ENCODE measurements around the gene CCDC175.

CCDC175 gene

DNA sequence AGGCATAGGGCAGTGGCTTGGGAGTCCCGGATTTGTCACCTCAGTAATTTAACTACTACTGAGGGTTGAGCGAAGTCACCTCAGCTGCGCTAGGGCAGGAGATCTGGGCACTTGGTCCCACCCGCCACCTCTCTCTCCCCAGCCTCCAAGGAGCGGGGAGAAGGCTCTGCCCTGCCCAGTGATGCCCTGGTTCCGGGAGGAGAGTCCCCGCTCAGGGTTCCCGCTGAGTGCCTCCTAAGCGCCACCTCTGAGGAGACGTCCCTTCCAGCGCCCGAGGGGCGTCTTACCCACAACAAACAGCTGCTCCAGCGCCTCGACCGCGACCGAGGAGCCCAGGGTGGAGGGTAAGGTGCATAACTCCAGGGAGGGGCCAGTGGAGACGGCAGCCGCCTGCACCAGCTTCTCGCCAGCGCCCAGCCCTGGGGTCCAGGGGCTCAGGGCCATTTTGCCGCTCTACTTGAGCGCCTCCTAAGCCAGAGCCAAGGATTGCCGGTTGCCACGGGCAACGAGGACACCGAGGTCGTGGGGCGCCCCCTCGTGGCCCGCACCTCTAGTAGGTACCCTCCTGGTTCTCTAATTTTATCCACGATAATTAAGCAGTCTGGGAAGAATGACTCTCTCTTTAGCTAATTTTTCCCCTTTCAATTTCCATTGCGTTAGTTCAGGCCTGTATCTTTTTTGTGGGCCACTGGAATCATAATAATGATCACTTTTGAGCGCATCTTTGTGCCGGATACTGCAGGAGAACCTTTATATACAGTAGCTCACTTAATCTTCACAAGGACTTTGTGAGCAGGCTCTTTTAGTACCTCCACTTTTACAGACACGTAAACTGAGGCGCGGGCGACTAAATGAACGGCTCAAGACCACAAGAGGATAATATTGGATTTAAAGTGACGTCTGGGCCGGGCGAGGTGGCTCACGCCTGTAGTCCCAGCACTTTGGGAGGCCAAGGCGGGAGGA is at the start of gene CCDC175:
CCDC175 (minus strand) TSS at position 481 of the 963 bp plus-strand sequence; CDS start at position 444, 37 bp downstream.
- peak; percentile 88 for DNase-seq

DNA sequence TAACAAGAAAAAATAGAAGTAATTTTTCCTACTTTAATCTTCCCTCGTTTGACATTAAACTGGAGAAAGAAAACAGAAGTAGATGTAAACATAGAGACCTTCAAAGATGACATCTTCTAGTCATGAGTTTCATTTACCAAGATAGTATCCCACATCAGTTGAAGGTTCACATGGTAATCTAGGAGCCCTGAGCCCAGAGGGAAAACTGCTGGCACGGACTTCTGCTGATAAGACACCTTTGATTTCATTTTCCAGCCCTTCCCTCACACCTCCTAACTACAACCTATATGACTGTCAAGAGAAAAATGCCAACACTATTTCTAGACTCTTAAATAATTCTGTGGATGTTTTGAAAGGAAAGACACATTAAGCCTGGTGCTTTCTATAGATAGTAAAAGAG is 46.0 kb upstream of the CCDC175 start:
- DNase-seq: no peak

DNA sequence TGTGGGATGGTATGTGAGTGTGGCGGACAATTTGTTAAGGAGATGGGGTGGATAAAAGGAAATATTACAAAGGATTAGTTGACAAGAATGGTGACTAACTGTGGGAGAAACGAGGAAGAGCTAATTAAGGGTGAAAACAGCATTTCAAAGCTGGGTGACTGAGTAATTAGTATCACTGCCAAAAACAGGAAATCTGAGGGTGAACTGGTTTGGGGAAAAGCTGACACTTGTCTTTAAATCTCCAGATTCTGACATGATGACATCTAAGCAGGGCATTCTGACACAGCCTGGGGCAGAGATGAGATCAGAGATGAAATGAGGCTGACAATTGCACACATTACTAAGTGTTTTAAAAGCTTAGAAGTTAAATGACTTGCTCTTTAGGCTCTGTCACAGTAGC is 42.4 kb upstream of the CCDC175 start:
- peak; percentile 81 for DNase-seq

DNA sequence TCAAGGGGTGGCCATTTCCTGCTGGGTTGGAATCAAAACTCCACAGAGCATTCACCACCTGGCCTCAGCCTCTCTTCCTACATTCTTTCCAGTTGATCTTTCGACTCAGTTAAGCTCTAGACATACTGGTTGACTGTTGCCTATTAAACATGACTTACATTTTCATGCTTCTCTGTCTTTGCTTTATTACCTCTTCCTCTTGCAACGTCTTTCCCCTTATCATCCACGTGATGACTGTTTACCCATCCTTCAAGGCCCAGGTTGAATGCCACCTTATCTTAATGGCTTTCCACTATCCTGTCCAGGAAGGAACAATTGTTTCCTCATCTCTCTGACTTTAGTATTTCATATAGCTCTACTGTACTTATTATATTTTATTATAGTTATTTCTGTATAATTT is 24.4 kb upstream of the CCDC175 start:
- DNase-seq: no peak

DNA sequence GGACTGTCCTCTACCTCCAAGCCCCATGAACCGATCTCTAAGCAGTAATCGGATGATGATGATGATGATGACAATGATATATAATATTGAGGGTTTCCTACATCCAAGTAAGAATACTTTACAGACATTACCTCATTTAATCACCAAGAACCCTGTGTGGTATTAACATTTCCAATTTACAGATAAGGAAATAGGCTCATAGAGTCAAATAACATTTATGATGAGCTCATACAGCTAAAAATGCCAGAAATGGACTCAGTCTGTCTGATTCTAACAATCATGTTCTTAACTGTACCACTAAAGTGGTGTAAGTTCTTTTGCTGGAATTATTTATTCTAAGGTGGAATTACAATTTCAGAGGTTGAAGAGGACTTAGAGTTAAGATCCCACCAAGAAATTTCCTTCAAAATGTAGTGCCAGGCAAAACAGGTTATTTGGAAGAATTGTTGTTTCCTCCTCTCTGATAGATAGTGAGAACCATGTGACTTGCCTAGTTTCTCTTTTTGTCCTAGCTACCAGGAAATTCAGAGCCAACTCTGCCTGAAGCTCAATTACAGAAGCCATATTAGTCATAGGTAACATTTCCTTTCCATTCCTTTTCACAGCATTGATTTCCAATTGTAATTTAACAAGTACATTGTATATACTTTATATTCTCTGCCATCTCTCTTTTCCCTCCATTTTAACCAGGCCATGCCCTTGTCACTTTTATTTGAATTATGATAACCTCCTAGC is 23.8 kb upstream of the CCDC175 start:
- DNase-seq: peak; percentile 7

DNA sequence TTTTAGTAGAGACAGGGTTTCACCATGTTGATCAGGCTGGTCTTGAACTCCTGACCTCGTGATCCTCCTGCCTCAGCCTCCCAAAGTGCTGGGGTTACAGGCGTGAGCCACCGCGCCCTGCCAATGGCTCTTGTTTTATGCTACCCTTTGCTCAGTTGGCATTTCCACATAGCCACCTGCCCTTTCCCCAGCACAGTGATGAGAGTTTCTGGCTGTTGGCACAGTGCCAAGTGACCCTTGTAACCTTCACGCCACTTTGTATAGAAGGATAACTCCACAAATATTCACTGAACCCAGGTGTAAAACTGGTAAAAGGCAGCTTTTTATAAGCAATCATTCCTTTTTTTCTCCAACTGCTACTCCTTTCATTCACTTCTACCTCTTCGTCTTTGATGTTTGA is 18.5 kb upstream of the CCDC175 start:
- no peak for DNase-seq

DNA sequence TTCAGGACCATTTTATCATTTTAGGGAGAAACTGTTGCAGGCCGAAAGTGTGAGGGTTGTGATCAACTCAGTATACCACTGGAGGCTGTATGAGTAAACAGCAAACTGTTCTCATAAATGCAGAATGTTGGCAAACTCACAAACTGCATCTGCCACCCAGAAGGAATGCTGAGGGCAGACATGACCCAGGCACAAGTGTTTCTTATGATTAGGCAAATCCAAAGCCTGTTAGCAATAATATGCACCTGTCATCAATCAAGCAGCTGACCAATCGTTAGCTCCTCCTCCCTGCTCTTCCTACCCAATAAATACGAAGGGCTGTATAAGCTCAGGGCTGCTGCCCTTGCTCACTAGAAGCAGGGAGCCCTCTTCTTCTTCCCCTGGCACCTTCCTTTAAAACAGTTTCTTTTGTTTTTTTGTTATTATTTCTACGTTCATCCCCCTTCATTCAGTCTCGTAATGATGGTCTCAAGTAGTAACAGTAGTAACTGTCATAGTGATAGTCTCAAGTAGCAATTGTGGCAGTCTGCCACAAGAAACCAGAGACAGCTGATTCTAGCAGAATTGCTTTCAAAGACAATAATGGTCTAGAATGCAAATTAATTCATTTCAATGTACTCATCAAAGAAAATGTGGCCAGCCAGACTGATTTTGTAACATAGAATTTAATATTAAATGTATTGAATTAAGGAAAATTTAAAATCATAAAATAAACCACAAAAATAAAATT is 15.2 kb upstream of the CCDC175 start:
- no peak for DNase-seq

DNA sequence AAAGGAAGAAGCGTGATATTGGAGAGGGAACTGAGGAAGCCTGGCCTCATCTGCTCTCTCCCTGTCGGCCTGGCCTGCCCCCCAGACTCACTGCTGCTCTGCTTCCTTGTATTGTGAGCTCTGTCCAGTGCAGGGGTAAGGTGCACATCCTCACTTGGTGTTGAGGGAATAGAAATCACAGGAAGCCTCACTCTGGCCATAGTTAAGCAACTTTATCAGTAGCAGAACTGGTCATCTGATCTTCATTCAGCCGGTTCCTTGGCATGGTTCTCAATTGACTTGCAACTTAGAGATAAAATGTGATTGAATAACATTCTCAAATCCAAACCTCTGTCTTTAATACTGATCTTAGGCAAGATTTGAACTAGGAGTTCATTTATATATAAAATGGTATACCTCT is 11.5 kb upstream of the CCDC175 start:
- peak; percentile 32 for DNase-seq

DNA sequence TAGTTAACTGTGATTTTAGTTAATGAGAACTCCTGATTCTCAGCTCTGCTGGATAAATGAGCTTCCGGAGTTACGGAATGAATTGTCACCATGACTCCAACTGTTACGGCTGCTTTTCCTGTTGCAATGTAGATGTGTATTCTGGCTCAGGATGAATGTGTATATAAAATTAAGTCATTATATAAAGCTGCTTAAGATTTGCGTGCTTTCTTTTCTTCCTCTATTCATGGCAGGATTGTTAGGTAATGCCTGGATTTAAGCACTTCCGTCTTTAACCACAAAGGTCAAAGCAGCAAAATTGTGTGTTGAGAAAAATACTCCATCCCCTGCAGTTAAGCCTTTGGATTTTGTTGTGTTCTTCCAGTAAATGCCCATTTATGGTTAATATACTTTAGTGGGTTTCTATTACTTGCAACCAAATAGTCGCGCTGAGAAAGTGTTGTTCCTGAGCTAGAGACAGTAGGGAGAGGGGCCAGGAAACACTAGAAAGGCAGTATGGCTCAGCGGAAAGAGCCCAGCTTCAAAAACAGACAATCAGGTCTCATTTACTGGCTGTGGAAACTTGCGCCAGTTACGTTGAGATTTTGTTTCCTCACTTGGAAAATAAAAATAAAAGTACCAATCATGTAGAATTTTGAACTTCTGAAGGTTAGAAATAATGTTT is 9.4 kb upstream of the CCDC175 start:
- DNase-seq: peak; percentile 80

DNA sequence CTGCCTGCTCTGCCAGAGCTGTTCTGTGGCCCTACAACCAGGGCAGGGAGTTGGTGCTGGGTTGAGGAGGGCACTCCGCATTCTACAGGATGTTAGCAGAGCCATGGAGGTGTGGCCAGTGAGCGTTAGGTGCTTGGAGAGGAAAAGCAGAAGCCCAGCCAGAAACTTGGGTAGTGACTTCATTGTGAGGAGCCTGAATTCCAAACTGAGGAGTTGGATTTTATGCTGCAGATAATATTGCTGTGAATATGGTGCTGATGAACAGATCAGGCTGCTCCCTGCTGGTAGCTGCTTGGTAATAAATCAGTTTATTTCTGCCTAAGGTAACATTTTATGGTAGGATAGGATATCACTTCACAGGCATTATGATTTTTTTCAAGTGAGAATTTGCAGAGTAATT is 7.1 kb upstream of the CCDC175 start:
- no peak for DNase-seq

DNA sequence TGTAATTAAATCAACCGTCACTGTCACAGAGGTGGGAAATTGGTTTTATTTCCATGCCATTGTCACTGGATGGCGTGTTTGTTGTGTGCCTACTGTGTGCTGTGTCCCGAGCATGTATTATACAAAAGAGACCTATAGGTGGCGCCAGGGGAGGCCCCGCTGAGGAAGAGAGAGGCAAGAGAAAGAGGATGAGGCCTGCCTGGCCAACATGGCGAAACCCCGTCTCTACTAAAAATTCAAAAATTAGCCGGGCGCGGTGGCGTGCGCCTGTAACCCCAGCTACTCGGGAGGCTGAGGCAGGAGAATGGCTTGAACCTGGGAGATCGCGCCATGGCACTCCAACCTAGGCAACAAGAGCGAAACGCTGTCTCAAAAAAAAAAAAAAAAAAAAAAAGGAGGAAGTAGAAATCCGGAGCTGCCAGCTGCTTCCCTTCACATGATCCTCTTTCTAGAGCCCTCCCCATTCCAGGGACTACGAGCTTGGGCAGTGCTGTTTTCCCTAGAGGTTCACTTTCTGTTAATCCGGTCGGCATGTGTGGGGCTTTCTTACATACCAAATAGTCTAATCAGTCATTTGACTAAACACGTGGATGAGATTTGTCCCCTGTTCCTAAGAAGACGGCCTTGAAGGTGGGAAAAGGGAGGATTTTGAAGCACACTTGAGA is 6.4 kb upstream of the CCDC175 start:
- DNase-seq: peak; percentile 68

DNA sequence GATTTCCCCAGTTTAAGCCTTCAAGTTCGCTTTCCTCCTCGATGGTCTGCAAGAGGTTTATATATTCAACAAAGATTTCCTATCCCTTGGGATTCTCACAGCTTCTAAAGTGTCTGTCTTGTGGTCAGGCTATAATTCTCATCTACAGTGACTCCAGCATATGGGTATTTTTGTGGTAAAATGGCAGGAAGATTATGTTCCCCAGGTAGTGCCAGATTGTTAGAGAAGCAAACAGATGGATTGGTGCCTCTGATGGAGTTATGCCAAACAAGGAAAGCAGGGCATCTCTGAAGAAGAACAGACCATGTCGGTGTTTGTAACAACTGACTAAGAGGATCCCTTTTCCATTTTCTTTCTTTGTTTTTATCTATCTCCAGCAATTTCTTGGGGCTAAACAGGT is 5.5 kb upstream of the CCDC175 start:
- DNase-seq: no peak

DNA sequence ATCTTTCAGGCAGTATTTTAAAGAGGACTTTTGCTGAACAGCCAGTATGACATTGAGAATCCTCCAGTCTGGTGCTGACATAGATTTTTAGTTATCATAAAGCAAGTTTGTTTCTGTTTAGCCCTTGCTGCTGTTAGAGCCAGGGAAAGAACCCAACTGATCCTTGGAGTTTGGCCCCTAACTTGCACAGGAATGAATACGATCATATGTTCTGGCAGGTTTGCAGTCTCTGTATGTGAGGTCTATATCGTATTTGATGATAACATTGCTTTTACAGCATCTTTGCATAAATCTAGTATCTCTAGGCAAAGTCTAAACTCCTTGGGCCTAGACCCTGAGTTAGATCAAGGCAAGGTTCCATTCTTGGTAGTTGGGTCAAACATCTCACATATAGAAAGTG is 4.3 kb upstream of the CCDC175 start:
- no peak for DNase-seq

DNA sequence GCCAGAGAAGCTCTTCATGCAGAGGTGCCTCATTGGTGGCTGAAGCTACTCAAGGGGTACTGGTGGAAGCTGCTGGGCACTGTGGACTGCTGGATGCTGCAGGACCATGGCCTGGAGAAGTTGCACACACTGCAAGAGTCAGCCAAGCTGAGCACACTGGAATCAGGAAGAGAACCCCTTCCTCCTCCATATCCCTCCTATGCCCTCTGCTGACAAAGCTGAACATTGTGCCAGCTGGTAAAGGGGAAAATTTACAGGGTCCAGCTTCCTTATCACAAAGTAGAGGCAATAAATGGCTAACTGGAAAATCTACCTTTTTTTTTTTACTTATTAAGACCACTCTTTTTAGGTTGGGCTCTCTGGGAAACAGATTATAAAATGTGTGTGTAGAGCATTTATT is 6.5 kb downstream of the CCDC175 start:
- peak; percentile 14 for DNase-seq

DNA sequence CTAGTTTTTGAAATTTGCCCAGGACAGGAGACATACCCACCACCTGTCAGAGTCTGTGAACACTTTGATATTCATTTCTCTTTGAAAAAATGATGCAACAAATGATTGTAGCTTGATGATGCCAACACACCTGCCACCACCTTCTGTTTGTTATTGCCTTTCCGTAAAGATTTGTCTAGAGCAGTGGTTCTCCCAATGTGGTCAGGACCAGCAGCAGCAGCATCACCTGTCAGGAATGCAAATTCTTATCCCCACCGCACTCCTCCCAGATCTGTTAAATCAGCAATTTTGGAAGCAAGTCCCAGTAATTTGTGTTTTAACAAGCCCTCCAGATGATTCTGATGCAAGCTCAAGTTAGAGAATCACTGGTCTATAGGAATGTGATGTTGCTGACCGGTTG is 9.9 kb downstream of the CCDC175 start:
- DNase-seq: no peak

DNA sequence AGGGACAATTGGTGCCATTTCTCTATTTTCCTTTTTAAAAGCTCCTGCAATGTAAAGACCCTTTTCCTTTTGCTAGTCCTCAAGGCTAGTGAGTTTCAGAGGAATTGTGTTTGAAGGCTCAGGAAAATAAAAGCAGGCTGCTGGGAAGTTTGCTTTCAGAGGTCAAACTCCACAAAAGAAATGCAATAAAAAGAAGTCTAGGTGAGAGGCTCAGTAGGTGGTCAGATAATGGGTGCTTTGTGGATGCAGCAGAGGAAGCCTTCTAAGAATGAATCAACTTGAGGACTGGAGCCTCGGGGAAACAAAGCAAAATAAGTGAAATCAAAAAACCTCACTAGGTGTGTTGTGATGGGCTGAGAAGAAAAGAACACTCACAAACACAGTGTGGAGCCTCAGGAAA is 10.3 kb downstream of the CCDC175 start:
- DNase-seq: no peak

DNA sequence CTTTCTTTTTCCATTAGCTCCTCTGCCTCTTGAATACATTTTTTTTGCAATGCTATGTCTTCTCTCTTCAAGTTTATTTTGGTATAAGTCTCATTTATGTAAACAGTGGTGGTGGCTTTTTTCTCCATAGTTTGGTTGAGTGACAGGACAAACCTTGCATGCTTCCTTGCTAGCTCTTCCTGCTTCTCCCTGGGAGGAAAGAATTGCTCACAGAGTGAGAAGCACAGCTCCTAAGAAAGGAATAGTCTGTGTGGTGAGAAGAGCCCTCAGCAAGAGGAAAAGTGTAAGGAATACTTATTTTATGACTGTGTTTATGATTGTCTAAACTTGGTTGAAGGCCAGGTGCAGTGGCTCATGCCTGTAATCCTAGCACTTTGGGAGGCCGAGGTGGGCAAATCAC is 11.5 kb downstream of the CCDC175 start:
- no peak for DNase-seq

DNA sequence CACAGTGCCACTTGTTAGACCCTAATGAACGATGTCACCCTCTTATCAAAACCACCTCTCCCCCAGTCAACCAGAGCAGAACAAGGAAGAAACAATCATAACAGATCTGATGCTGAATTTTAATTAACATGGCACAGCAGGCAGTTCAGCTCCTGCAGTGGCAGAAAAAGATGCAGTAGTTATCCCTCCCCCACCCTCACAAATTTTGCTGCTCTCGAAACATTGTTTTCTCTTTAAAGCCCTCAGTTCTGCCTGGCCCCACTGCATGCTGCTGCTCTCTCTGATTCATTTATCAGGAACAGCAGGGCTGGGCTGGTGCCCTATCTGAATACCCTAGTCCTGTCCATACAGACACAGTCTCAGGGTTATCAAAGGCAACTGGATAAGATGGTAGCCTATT is 12.2 kb downstream of the CCDC175 start:
- no peak for DNase-seq

DNA sequence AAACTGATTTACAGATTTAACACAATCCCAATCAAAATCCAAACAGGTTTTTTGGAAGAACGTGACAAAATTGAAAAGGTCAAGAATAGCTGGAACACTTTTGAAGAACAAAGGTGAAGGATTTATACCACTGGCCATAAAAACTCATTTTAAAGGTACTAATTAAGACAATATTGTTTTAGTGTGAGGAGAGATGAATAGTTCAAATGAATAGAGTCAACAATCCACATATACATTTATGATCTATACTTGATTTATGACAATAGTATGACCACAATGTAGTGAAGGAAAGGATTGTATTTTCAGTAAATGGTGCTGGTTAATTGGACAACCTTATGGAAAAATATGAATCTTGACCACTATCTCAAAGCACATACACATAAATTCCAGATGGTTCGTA is 29.3 kb downstream of the CCDC175 start:
- DNase-seq: no peak

DNA sequence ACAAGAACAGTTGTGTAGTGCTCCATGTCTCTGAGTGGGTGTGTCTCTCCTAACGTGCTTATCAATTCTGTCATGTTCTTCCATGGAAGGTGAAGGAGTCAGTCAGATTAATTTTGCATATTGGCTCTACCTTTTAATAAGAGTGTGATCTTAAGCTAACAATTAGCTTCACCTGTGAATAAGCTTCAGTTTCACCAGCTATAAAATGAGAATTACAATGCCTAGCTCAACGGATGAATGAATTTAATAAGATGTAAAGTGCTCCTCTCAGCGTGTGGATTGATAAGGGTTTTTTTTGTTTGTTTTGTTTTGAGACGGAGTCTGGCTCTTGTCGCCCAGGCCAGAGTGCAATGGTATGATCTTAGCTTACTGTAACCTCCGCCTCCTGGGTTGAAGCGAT is 32.7 kb downstream of the CCDC175 start:
- no peak for DNase-seq

DNA sequence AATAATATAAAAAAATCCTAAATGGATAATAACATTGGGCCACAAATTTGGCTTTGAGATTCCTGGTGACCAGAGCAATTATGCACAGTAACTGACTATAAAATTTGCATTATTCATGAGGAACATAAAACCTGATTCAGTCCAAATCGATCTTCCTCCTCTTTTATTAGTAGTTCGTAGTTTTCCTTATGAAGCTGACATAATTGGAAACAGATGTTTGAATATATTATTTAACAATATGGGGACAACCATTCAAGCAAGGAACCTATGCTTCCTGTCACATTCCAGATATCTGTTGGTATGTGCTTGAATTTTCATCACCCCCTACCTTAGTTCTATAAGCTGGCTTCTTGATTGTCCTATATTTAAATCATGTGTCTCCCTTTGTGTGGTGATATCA is 34.9 kb downstream of the CCDC175 start:
- DNase-seq: no peak

DNA sequence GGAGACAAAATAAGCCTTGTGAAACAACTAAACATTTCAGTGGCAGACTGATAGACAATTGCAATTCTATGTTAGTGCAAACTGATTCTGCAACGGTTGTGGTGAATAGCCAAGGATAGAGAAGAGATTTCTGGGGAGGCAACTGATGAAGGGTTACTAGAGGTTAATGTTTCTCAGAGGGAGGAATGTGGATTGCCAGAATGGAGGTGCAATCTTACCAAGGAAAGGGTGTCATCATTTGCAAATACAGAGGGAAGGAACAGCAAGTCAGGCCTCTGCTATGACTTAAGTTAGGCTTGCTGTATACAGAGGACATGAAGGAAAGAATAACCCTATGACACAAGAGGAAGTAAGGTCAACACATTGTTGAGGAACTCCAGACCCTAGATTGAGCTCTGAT is 35.8 kb downstream of the CCDC175 start:
- no peak for DNase-seq

All from inflammatory macrophage treated with lipopolysaccharide for 4 hours (primary cell).